OCI-LY1 (cell line): ENCODE measurements around the gene FCHO1.

Experiments
- H2AFZ ChIP-seq: fragments of 200-600 bp; sonication (generic), shearing (Covaris generic); 2 replicates; pipeline ENCODE4 v1.6.0; 2014; ENCODE audit warnings: antibody characterized with exemption, mild to moderate bottlenecking, low read length
- H3F3A ChIP-seq: fragments of 200-600 bp; sonication (generic), shearing (Covaris generic); 2 replicates; pipeline ENCODE4 v1.6.0; 2014; ENCODE audit warnings: mild to moderate bottlenecking, antibody characterized with exemption, low read length, moderate library complexity; ENCODE audit not compliant: insufficient read depth
- H3K27ac ChIP-seq: fragments of 200-600 bp; sonication (generic); 2 replicates; pipeline ENCODE4 v1.5.1; 2014; ENCODE audit warnings: low read length, mixed run types, mild to moderate bottlenecking, low read depth; ENCODE audit not compliant: poor library complexity, severe bottlenecking
- H3K27me3 ChIP-seq: fragments of 200-600 bp; sonication (generic); 2 replicates; pipeline ENCODE4 v1.6.0; 2014; ENCODE audit warnings: antibody characterized with exemption, mild to moderate bottlenecking, low read length, moderate library complexity; ENCODE audit not compliant: insufficient read depth
- H3K36me3 ChIP-seq: fragments of 200-600 bp; sonication (generic); 2 replicates; pipeline ENCODE4 v1.6.1; 2014; ENCODE audit warnings: mild to moderate bottlenecking, antibody characterized with exemption, low read length, moderate library complexity, mixed read lengths; ENCODE audit not compliant: insufficient read depth
- H3K4me1 ChIP-seq: fragments of 200-600 bp; sonication (generic); 2 replicates; pipeline ENCODE4 v1.5.1; 2014; ENCODE audit warnings: mild to moderate bottlenecking, low read length, moderate library complexity; ENCODE audit not compliant: insufficient read depth, severe bottlenecking
- H3K4me2 ChIP-seq: fragments of 200-600 bp; sonication (generic), shearing (Covaris generic); 2 replicates; pipeline ENCODE4 v1.6.1; 2014; ENCODE audit warnings: low read length
- H3K4me3 ChIP-seq: fragments of 200-600 bp; sonication (generic); 2 replicates; pipeline ENCODE4 v1.5.1; 2014; ENCODE audit warnings: low read length, low read depth, mild to moderate bottlenecking, mixed read lengths; ENCODE audit not compliant: poor library complexity, severe bottlenecking
- H3K79me2 ChIP-seq: fragments of 200-600 bp; shearing (Covaris generic); 2 replicates; pipeline ENCODE4 v1.6.1; 2016; ENCODE audit warnings: mixed run types, low read length, mixed read lengths; ENCODE audit not compliant: insufficient read depth
- H3K9ac ChIP-seq: fragments of 200-600 bp; sonication (generic), shearing (Covaris generic); 2 replicates; pipeline ENCODE4 v1.6.1; 2014; ENCODE audit warnings: mild to moderate bottlenecking, low read length, mixed read lengths
- H3K9me2 ChIP-seq: fragments of 200-600 bp; sonication (generic), shearing (Covaris generic); 2 replicates; pipeline ENCODE4 v1.6.1; 2014; ENCODE audit warnings: low read depth, mild to moderate bottlenecking, low read length, mixed read lengths
- H3K9me3 ChIP-seq: fragments of 200-600 bp; shearing (Covaris generic); 2 replicates; pipeline ENCODE4 v1.6.1; 2014; ENCODE audit warnings: low read length, mixed read lengths
- H4K20me1 ChIP-seq: fragments of 200-600 bp; sonication (generic), shearing (Covaris generic); 2 replicates; pipeline ENCODE4 v1.6.0; 2016; ENCODE audit warnings: mild to moderate bottlenecking, low read length; ENCODE audit not compliant: insufficient read depth
- EZH2 ChIP-seq: fragments of 200-600 bp; sonication (generic), shearing (Covaris generic); IDR thresholded peaks from 2 replicates; pipeline ENCODE4 v1.8.0; 2017; ENCODE audit warnings: borderline replicate concordance, mixed run types, mild to moderate bottlenecking, antibody characterized with exemption, low read length, moderate library complexity, mixed read lengths
- TF ChIP-seq, protein P1 (sequence below): fragments of 200-600 bp; sonication (generic), shearing (Covaris generic); IDR thresholded peaks from 2 replicates; pipeline ENCODE4 v1.5.1; 2017; ENCODE audit warnings: mild to moderate bottlenecking, antibody characterized with exemption, low read length, moderate library complexity, mixed read lengths

The FCHO1 gene

DNA sequence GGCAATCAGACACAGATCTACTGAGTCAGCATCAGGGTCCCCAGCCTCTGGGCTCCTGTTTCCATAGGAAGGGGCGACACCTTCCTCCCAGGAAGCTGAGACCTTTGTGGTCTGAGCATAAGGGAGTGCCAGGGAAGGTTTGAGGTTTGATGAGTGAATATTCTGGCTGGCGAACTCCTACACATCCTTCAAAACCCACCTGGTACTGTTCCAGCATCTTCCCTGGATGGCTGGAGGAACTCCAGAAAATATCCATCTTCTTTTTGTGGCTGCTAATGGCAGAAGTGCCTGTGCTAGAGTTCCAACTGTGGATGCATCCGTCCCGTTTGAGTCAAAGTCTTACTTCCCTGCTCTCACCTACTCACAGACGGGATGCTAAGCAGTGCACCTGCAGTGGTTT lies 60.8 kb downstream of the FCHO1 start:
- Histone ChIP-seq H4K20me1 (no peaks in the 10 kb centered on the region), H3K9ac (no peak overlapping the region), H3F3A (no peaks in the 10 kb centered on the region), H2AFZ (no peak overlapping the region), H3K9me3 (no peaks in the 10 kb centered on the region), H3K36me3 (no peaks in the 10 kb centered on the region), H3K4me2 (no peak overlapping the region), H3K4me3 (no peak overlapping the region), H3K9me2 (no peaks in the 10 kb centered on the region), H3K79me2 (no peaks in the 10 kb centered on the region), H3K4me1 (no peaks in the 10 kb centered on the region), H3K27ac (no peak overlapping the region), H3K27me3 (peaks cover 8% of the 10 kb centered on the region; the same call in 1 of the 2 replicates)
- TF ChIP-seq EZH2, result no peak
- TF ChIP-seq, protein P1, sequence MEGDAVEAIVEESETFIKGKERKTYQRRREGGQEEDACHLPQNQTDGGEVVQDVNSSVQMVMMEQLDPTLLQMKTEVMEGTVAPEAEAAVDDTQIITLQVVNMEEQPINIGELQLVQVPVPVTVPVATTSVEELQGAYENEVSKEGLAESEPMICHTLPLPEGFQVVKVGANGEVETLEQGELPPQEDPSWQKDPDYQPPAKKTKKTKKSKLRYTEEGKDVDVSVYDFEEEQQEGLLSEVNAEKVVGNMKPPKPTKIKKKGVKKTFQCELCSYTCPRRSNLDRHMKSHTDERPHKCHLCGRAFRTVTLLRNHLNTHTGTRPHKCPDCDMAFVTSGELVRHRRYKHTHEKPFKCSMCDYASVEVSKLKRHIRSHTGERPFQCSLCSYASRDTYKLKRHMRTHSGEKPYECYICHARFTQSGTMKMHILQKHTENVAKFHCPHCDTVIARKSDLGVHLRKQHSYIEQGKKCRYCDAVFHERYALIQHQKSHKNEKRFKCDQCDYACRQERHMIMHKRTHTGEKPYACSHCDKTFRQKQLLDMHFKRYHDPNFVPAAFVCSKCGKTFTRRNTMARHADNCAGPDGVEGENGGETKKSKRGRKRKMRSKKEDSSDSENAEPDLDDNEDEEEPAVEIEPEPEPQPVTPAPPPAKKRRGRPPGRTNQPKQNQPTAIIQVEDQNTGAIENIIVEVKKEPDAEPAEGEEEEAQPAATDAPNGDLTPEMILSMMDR, result no peak

DNA sequence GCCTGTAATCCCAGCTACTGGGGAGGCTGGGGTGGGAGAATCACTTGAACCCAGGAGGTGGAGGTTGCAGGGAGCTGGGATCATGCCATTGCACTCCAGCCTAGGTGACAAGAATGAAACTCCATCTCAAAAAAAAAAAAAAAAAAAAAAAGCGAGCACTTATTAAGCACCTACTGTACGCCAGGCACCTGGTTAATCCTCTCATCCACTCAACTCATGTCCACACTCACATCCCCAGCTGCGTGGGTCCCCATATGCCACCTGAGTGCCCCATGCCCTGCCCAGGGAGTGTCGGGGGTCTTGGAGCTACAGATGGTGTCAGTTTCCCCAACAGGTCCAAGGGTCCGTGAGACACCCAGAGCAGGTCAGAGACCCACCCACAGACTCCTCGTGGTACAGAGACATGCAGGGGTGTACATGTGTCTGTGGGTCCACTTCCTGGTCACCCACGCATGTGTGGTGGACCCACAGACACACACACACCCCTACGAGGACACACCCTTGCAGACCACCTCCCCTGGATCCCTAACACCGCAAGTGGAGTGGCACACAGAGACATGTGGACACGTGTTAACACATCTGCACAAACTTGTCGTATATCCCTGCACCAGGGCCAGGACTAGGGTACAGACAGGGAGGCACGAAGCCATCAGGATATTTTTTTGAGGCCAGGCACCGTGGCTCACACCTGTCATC lies 66.5 kb downstream of the FCHO1 start:
- Histone ChIP-seq H3K9me2 (no peaks in the 10 kb centered on the region), H3F3A (no peaks in the 10 kb centered on the region), H3K36me3 (no peaks in the 10 kb centered on the region), H3K4me2 (no peak overlapping the region), H3K4me1 (peaks cover 6% of the 10 kb centered on the region), H2AFZ (no peak overlapping the region), H3K27ac (no peak overlapping the region), H3K4me3 (no peak overlapping the region), H3K27me3 (peaks cover 8% of the 10 kb centered on the region; the same call in 1 of the 2 replicates), H3K9ac (no peak overlapping the region), H4K20me1 (no peaks in the 10 kb centered on the region), H3K79me2 (no peaks in the 10 kb centered on the region), H3K9me3 (no peaks in the 10 kb centered on the region)
- TF ChIP-seq, protein P1, result no peak
- no peak for TF ChIP-seq EZH2

DNA sequence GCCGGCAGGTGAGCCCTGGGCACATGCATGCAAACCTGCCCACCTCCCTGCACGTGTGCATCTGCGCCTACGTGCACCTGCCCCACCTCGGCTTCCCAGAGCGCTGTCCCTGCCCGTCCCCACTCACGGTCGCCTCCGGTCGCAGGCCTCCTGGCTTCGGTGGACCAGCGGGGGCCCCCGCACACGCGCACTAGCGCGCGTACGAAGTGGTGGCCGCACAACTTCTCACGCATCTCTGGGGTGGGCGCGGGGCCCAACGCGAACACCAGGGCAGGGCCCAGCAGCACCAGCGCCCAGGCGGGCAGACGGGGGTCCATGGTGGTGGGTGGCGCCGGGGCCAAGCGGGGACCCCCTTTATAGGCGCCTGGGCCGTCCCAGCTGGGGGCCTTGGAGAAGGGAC lies 69.9 kb downstream of the FCHO1 start, which contains the start of gene INSL3:
Gene INSL3 (minus strand): TSS at position 330 of the 400 bp plus-strand sequence. CDS start 13 bp downstream, at position 317.
- no peaks in the 10 kb centered on the region for H4K20me1 ChIP-seq
- H3K27me3 ChIP-seq, result peaks cover 7% of the 10 kb centered on the region; the same call in 1 of the 2 replicates
- H3K9me2 ChIP-seq, result no peaks in the 10 kb centered on the region
- peaks cover 6% of the 10 kb centered on the region for H3K4me1 ChIP-seq
- no peak within 1 kb of the TSS for H3K27ac ChIP-seq
- no peaks in the 10 kb centered on the region for H3K79me2 ChIP-seq
- H3K9ac ChIP-seq, result no peak within 1 kb of the TSS
- no peak within 1 kb of the TSS for H3K4me3 ChIP-seq
- no peaks in the 10 kb centered on the region for H3K36me3 ChIP-seq
- H2AFZ ChIP-seq, result no peak within 1 kb of the TSS
- no peaks in the 10 kb centered on the region for H3K9me3 ChIP-seq
- no peaks in the 10 kb centered on the region for H3F3A ChIP-seq
- no peak within 1 kb of the TSS for H3K4me2 ChIP-seq
- TF ChIP-seq, protein P1, result no peak
- no peak for TF ChIP-seq EZH2
